ENCODE measurements around the gene STARD9.

- no peak for TF ChIP-seq POLR2AphosphoS5 (IDR thresholded peaks at IDR 0.05; ENCODE audit: low read depth, low read length)
- no peak for TF ChIP-seq REST (IDR thresholded peaks at IDR 0.05; ENCODE audit: insufficient read depth in 1 of 2, low read depth in 2 of 2, low read length in 2 of 2)
- TF ChIP-seq FOXP2 (optimal IDR thresholded peaks at IDR 0.05; ENCODE audit: borderline replicate concordance, extremely low read depth, extremely low read length, insufficient read depth), result no peak
- no peak for TF ChIP-seq SIN3A (IDR thresholded peaks at IDR 0.05; ENCODE audit: borderline replicate concordance, insufficient read depth, low read length)
- TF ChIP-seq TAF1 (IDR thresholded peaks at IDR 0.05; ENCODE audit: borderline replicate concordance, insufficient read depth, low read length), result no peak
Observed at GRCh38 chr15:42674472-42674871, 99.1 kb downstream of the STARD9 start.
